Stomach (tissue), 4 donors: ENCODE measurements around the gene ELF2.

Experiments
- CTCF ChIP-seq, 7 experiments: fragments of 450-650 bp in 4 of 7; fragments of 200-600 bp in 3 of 7; sonication (generic) in 3 of 7; IDR thresholded peaks; one replicate each; pipeline ENCODE4 v1.5.1; 2016 to 2019; ENCODE audit warnings: antibody characterized with exemption in 7 of 7, control low read depth in 2 of 7, mild to moderate bottlenecking in 1 of 7
- POLR2A ChIP-seq, 4 donors: fragments of 450-650 bp; IDR thresholded peaks; one replicate each; pipeline ENCODE4 v1.6.1; 2016; ENCODE audit warnings: antibody characterized with exemption in 4 of 4, control low read depth in 2 of 4, mild to moderate bottlenecking in 1 of 4, moderate library complexity in 1 of 4
- POLR2AphosphoS5 ChIP-seq, 3 donors: sonication (generic); formaldehyde crosslinking; IDR thresholded peaks; one replicate each; pipeline ENCODE4 v1.6.1; 2016; ENCODE audit warnings: antibody characterized with exemption in 3 of 3

- no peak for TF ChIP-seq CTCF (IDR thresholded peaks at IDR 0.05)
- TF ChIP-seq POLR2AphosphoS5 (IDR thresholded peaks at IDR 0.05), result no peak
- no peak for TF ChIP-seq POLR2A (IDR thresholded peaks at IDR 0.05)
Observed at GRCh38 chr4:139048026-139048425, 129.0 kb downstream of the ELF2 start.
